CD4-positive, alpha-beta T cell (primary cell): Measurements from ENCODE around the gene MYH7. TPM values are rescaled to one million over a fixed set of nuclear protein-coding genes. Genes with fewer than 3 reads are reported as not detected.
"Not testable (repeated sequence)": the region's sequence is repeated elsewhere in the genome, so short reads cannot be mapped to it uniquely, and the experiment has no call there.

Experiments used
- ATAC-seq: fragments of 200-7000 bp; cut with Tn5 transposase; one replicate; pipeline ENCODE4 v1.10.0; 2022; ENCODE audit warnings: mild to moderate bottlenecking; ENCODE audit not compliant: poor library complexity
- CTCF ChIA-PET: fragments of 350-600 bp; sonication (Branson Sonifier 250); formaldehyde crosslinking; loops from one replicate; lab custom pipeline; 2021; ENCODE audit warnings: antibody characterized with exemption, inconsistent platforms; lab: Charles Lee
- POLR2A ChIA-PET: fragments of 350-600 bp; sonication (Branson Sonifier 250); formaldehyde crosslinking; loops from one replicate; lab custom pipeline; 2021; ENCODE audit warnings: antibody characterized with exemption, inconsistent platforms; lab: Charles Lee
- DNase-seq, 14 experiments: peaks; one replicate each; pipeline ENCODE4 v3.0.0-alpha.2; 2013 to 2020; ENCODE audit warnings: mixed read lengths in 2 of 14
- H3K27ac ChIP-seq, 2 donors: one replicate each; pipeline versions ENCODE4 v1.5.1 to v1.7.0; 2013; ENCODE audit warnings: low read length in 2 of 2, low read depth in 1 of 2, mild to moderate bottlenecking in 1 of 2
- H3K27me3 ChIP-seq, 2 experiments: 1 replicate in 1 of 2; 2 replicates in 1 of 2; pipeline versions ENCODE4 v1.6.1 to v1.7.0; 2013; ENCODE audit warnings: low read length in 2 of 2, control low read depth in 1 of 2, mild to moderate bottlenecking in 1 of 2, moderate library complexity in 1 of 2; ENCODE audit not compliant: insufficient read depth in 2 of 2, control insufficient read depth in 1 of 2
- H3K36me3 ChIP-seq: one replicate; pipeline ENCODE4 v1.6.1; 2013; ENCODE audit warnings: low read length, control low read depth; ENCODE audit not compliant: insufficient read depth
- H3K4me1 ChIP-seq: one replicate; pipeline ENCODE4 v1.6.1; 2013; ENCODE audit warnings: low read length, control low read depth; ENCODE audit not compliant: insufficient read depth
- H3K4me3 ChIP-seq: one replicate; pipeline ENCODE4 v1.5.1; 2013; ENCODE audit warnings: mild to moderate bottlenecking, low read length, moderate library complexity
- H3K9me3 ChIP-seq, 2 experiments: 1 replicate in 1 of 2; 2 replicates in 1 of 2; pipeline versions ENCODE4 v1.6.1 to v1.7.0; 2013; ENCODE audit warnings: low read length in 2 of 2, mild to moderate bottlenecking in 2 of 2, control low read depth in 1 of 2, moderate library complexity in 1 of 2; ENCODE audit not compliant: control insufficient read depth in 1 of 2, insufficient read depth in 1 of 2
- H3K27ac Mint-ChIP-seq: one replicate; pipeline ENCODE4 v1.8.0; 2020; ENCODE audit warnings: mixed read lengths
- H3K27me3 Mint-ChIP-seq: one replicate; pipeline ENCODE4 v1.8.0; 2021; ENCODE audit warnings: mixed read lengths
- H3K36me3 Mint-ChIP-seq: one replicate; pipeline ENCODE4 v1.8.0; 2021; ENCODE audit warnings: low read depth, mixed read lengths
- H3K4me1 Mint-ChIP-seq: one replicate; pipeline ENCODE4 v1.8.0; 2021; ENCODE audit warnings: low read depth, mixed read lengths
- H3K4me3 Mint-ChIP-seq: one replicate; pipeline ENCODE4 v1.8.0; 2020; ENCODE audit warnings: mild to moderate bottlenecking, mixed read lengths
- H3K9me3 Mint-ChIP-seq: one replicate; pipeline ENCODE4 v1.8.0; 2020; ENCODE audit warnings: mixed read lengths
- intact Hi-C, 2 experiments: fragments of 100-400 bp; cut with DNase I in 1 of 2; cut with micrococcal nuclease in 1 of 2; formaldehyde crosslinking; loops; one replicate each; pipeline versions ENCODE4 v1.15.1 to v1.9.0; 2023 to 2025; cut with DNase I, micrococcal nuclease
- total RNA-seq, 174 experiments: library from RNA in 2 of 174; stranded (reverse) in 2 of 174; gene quantifications; one replicate each; pipeline ENCODE4 v1.2.3 and lab custom pipeline; 2021 to 2026
- TF ChIP-seq, protein P1 (sequence below): fragments of 200-600 bp; IDR thresholded peaks from one replicate; pipeline ENCODE4 v1.8.0; 2022; ENCODE audit warnings: antibody characterized with exemption, mild to moderate bottlenecking

Gene MYH7
- total RNA-seq, 2 experiments from 2014 or later = not detected

DNA sequence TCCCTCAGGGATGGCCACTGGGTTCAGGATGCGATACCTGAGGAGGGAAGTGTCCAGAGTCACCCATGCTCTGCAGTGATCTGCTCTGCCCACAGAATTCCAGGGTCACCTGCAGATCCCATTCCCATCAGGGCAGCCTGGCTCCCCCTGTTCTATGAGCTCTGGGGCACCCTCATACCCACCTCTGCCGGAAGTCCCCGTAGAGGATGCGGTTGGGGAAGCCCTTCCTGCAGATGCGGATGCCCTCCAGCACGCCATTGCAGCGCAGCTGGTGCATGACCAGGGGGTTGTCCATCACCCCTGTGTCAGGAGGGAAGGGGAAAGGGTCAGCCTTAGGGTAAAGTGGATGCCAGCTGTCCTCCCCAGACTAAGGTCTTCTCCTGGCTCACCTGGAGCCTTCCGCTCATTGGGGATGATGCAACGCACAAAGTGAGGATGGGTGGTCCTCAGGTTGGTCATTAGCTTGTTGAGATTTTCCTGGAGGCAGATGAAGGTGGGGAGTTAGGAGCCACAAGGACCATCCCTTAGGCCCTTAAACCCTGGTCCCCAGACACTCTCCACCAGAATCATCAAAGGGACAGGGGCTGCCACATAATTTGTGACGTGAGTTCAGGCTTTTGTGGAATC is 38.6 kb downstream of the MYH7 start:
- Histone ChIP-seq H3K27ac (no peak overlapping the region), H3K9me3 (no peaks in the 10 kb centered on the region), H3K4me3 (no peak overlapping the region), H3K36me3 (no peaks in the 10 kb centered on the region), H3K4me1 (no peaks in the 10 kb centered on the region), H3K27me3 (peaks cover 4 to 8% of the 10 kb centered on the region in 2 experiments)
- ATAC-seq (no peak), DNase-seq (no peak)
- no peaks in the 10 kb centered on the region for H3K9me3 Mint-ChIP-seq
- peaks cover 9% of the 10 kb centered on the region for H3K27me3 Mint-ChIP-seq
- no peak overlapping the region for H3K27ac Mint-ChIP-seq
- no peaks in the 10 kb centered on the region for H3K36me3 Mint-ChIP-seq
- ChIA-PET CTCF (no interaction called here), POLR2A (no interaction called here)
- no peak overlapping the region for H3K4me3 Mint-ChIP-seq
- TF ChIP-seq, protein P1, sequence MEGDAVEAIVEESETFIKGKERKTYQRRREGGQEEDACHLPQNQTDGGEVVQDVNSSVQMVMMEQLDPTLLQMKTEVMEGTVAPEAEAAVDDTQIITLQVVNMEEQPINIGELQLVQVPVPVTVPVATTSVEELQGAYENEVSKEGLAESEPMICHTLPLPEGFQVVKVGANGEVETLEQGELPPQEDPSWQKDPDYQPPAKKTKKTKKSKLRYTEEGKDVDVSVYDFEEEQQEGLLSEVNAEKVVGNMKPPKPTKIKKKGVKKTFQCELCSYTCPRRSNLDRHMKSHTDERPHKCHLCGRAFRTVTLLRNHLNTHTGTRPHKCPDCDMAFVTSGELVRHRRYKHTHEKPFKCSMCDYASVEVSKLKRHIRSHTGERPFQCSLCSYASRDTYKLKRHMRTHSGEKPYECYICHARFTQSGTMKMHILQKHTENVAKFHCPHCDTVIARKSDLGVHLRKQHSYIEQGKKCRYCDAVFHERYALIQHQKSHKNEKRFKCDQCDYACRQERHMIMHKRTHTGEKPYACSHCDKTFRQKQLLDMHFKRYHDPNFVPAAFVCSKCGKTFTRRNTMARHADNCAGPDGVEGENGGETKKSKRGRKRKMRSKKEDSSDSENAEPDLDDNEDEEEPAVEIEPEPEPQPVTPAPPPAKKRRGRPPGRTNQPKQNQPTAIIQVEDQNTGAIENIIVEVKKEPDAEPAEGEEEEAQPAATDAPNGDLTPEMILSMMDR = no peak
- H3K4me1 Mint-ChIP-seq = no peaks in the 10 kb centered on the region
- intact Hi-C loops = no loop called here

DNA sequence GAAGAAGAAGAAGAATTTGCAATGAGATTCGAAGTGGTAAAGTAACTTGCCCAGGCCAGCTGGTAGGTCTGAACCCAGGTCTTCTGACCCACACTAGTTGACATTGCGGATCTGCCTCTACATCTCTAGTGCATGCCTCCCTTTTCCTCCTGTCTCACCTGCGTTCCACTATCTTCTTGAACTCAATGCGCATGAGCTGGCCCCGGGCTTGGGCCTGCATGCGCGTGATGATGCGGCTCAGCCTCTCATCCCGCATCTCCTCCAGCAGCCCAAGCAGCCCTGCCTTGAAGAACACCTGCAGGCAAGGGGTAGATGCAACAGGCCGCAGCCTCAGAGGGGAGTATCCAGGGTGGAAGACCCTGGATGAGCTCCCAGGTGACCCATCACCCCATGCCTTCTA is 39.3 kb downstream of the MYH7 start:
- DNase-seq = no peak
- Mint-ChIP-seq H3K9me3 (no peaks in the 10 kb centered on the region), H3K4me3 (no peak overlapping the region), H3K27ac (no peak overlapping the region), H3K27me3 (peaks cover 3% of the 10 kb centered on the region), H3K4me1 (no peaks in the 10 kb centered on the region), H3K36me3 (no peaks in the 10 kb centered on the region)
- no peaks in the 10 kb centered on the region for H3K9me3 ChIP-seq
- no peak overlapping the region for H3K27ac ChIP-seq
- H3K36me3 ChIP-seq = no peaks in the 10 kb centered on the region
- intact Hi-C loops = no loop called here
- ChIA-PET POLR2A (no interaction called here), CTCF (no interaction called here)
- H3K27me3 ChIP-seq = peaks cover 4 to 8% of the 10 kb centered on the region in 2 experiments
- no peak overlapping the region for H3K4me3 ChIP-seq
- TF ChIP-seq, protein P1 = no peak
- H3K4me1 ChIP-seq = no peaks in the 10 kb centered on the region
- ATAC-seq = no peak

DNA sequence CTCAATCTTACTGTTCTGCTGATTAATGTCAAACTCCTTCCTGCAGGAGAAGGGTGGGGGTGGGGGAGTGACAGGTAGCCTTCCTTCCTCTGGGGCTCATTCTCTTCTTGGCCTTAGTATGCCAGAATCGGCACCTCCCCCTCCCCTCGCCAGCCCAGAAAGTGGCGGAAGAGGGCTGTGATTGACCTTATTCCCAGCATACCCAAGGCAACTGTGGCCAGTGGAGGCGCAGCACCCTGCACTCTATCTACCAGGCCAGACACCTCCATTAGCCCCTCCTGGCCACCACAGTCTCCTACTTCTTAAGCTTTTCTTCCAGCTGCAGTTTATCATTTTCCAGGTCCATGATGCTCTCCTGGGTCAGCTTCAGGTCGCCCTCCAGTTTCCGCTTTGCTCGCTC is 42.8 kb downstream of the MYH7 start:
- Mint-ChIP-seq H3K4me3 (no peak overlapping the region), H3K4me1 (no peaks in the 10 kb centered on the region), H3K27me3 (peaks cover 3% of the 10 kb centered on the region), H3K9me3 (no peaks in the 10 kb centered on the region), H3K27ac (no peak overlapping the region), H3K36me3 (no peaks in the 10 kb centered on the region)
- Histone ChIP-seq H3K9me3 (no peaks in the 10 kb centered on the region), H3K4me3 (no peak overlapping the region), H3K27me3 (peaks cover 4 to 8% of the 10 kb centered on the region in 2 experiments), H3K36me3 (no peaks in the 10 kb centered on the region), H3K4me1 (no peaks in the 10 kb centered on the region), H3K27ac (no peak overlapping the region)
- intact Hi-C loops = no loop called here
- POLR2A ChIA-PET = no interaction called here
- CTCF ChIA-PET = no interaction called here
- no peak for ATAC-seq
- DNase-seq = no peak
- TF ChIP-seq, protein P1 = no peak

DNA sequence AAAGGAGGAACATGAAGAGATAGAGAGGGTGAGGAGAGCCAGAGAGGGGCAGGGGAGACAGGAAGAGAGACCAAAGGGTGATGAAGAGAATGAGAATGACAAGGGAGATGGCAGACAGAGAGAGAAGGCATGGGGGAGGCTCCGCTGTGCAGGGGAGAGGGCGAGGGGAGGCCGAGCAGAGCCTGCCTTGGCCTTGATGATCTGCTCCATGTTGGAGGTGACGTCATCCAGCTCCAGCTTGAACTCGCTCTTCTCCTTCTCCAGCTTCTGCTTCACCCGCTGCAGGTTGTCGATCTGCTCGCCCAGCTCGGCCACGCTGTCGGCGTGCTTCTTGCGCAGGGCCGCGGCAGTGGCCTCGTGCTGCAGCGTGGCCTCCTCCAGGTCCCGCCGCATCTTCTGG is 45.6 kb downstream of the MYH7 start:
- not testable (repeated sequence) for H3K36me3 Mint-ChIP-seq

More for the DNA sequence above, 45.6 kb downstream of the MYH7 start:
- H3K27ac ChIP-seq, H3K27me3 ChIP-seq, H3K4me1 ChIP-seq, H3K27me3 Mint-ChIP-seq, H3K4me3 Mint-ChIP-seq, H3K4me1 Mint-ChIP-seq, H3K4me3 ChIP-seq, CTCF ChIA-PET, POLR2A ChIA-PET, DNase-seq, H3K9me3 Mint-ChIP-seq, ATAC-seq, H3K36me3 ChIP-seq, H3K27ac Mint-ChIP-seq, H3K9me3 ChIP-seq, intact Hi-C loops: not testable (repeated sequence)
